ENCODE data around the gene CEP89.
"Not testable (repeated sequence)": the region's sequence is repeated elsewhere in the genome, so short reads cannot be mapped to it uniquely, and the experiment has no call there.

Gene CEP89

GRCh38 chr19:32971715-32972540 is at the start of gene CEP89, which contains the start of gene FAAP24:
CEP89 (minus strand) TSS chr19:32971958; CDS start chr19:32971874, 84 bp downstream.
FAAP24 (plus strand) TSS chr19:32972242; CDS start chr19:32973197, 955 bp downstream.
- TF ChIP-seq, protein P1, sequence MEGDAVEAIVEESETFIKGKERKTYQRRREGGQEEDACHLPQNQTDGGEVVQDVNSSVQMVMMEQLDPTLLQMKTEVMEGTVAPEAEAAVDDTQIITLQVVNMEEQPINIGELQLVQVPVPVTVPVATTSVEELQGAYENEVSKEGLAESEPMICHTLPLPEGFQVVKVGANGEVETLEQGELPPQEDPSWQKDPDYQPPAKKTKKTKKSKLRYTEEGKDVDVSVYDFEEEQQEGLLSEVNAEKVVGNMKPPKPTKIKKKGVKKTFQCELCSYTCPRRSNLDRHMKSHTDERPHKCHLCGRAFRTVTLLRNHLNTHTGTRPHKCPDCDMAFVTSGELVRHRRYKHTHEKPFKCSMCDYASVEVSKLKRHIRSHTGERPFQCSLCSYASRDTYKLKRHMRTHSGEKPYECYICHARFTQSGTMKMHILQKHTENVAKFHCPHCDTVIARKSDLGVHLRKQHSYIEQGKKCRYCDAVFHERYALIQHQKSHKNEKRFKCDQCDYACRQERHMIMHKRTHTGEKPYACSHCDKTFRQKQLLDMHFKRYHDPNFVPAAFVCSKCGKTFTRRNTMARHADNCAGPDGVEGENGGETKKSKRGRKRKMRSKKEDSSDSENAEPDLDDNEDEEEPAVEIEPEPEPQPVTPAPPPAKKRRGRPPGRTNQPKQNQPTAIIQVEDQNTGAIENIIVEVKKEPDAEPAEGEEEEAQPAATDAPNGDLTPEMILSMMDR (IDR thresholded peaks at IDR 0.05; ENCODE audit: control insufficient read depth, insufficient read depth, low read depth, low read length, missing control alignments) = no peak
- DNase-seq (ENCODE audit: low read depth) = peak; percentile 98
- H3K4me3 ChIP-seq (ENCODE audit: control insufficient read depth, low read depth, low read length) = peak within 1 kb of the TSS; percentile 93

DNA sequence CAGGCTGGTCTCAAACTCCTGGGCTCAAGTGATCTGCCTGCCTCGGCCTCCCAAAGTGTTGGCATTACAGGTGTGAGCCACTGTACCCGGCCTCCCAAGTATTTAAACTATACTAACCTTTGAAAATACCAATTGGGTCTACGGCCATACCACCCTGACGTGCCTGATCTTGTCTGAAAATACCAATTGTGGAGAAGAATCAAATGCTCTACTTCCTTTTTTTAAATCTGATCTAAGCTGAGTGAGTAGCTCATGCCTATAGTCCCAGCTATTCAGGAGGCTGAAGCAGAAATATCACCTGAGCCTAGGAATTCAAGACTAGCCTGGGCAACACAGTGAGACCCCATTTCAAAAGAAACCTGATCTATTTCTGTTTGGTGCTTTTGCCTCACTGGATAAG is 39.1 kb upstream of the CEP89 start:
- H3K4me3 ChIP-seq (ENCODE audit: control insufficient read depth, low read depth, low read length); DNase-seq (ENCODE audit: low read depth): not testable (repeated sequence)

GRCh38 chr19:33008738-33009137 is 37.0 kb upstream of the CEP89 start:
- no peak for DNase-seq (ENCODE audit: low read depth)
- H3K4me3 ChIP-seq (ENCODE audit: control insufficient read depth, low read depth, low read length) = no peak overlapping the region
- TF ChIP-seq, protein P1 (IDR thresholded peaks at IDR 0.05; ENCODE audit: control insufficient read depth, insufficient read depth, low read depth, low read length, missing control alignments) = no peak

DNA sequence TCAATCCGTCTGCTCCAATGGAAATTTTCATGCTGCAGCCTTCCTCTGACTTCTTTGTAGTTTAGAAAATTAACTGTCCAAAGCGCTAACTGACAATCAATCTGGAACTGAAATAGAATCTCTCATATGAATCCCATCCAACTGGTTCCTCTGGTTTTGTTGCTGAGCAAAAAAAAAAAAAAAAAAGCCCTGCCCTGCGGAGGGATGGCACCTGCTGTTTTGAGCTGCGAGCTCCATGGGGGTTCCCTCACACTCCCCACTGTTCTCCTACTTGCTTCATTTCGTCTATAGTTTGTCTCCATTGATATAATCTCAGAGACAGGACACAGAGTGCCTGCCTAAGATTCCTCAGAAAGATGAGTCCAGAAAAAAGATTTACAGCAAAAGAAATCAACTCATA is 33.7 kb upstream of the CEP89 start:
- no peak overlapping the region for H3K4me3 ChIP-seq (ENCODE audit: control insufficient read depth, low read depth, low read length)
- no peak for DNase-seq (ENCODE audit: low read depth)
- TF ChIP-seq, protein P1 (IDR thresholded peaks at IDR 0.05; ENCODE audit: control insufficient read depth, insufficient read depth, low read depth, low read length, missing control alignments) = no peak

DNA sequence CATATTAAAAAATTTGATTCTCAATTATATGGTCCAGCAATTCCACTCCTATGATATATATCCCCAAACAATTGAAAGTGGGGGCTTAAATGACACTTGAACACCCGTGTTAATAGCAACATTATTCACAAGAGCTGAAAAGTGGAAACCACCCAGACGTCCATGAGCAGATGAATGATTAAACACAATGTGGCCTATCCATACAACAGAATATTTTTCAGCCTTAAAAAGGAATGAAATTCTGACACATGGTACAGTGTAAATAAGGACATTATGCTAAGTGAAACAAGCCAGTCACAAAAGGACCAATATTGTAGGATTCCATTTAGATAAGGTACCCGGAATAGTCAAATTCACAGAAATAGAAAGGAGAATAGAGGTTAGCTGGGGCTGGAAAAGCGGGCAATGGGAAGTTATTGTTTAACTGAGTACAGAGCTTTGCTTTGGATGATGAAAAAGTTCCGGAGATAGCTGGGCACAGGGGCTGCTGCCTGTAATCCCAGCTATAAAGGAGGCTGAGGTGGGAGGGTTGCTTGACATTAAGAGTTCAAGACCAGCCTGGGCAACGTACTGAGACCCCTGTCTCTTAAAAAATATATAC is 31.8 kb upstream of the CEP89 start:
- DNase-seq (ENCODE audit: low read depth); H3K4me3 ChIP-seq (ENCODE audit: control insufficient read depth, low read depth, low read length): not testable (repeated sequence)

- not testable (repeated sequence) for H3K4me3 ChIP-seq (ENCODE audit: control insufficient read depth, low read depth, low read length); DNase-seq (ENCODE audit: low read depth)
Observed at GRCh38 chr19:33002126-33002865, 30.5 kb upstream of the CEP89 start.

GRCh38 chr19:33000910-33001309 is 29.2 kb upstream of the CEP89 start:
- H3K4me3 ChIP-seq (ENCODE audit: control insufficient read depth, low read depth, low read length) = no peak overlapping the region
- no peak for DNase-seq (ENCODE audit: low read depth)
- TF ChIP-seq, protein P1 (IDR thresholded peaks at IDR 0.05; ENCODE audit: control insufficient read depth, insufficient read depth, low read depth, low read length, missing control alignments) = no peak

- TF ChIP-seq, protein P1 (IDR thresholded peaks at IDR 0.05; ENCODE audit: control insufficient read depth, insufficient read depth, low read depth, low read length, missing control alignments) = no peak
- DNase-seq (ENCODE audit: low read depth) = no peak
- H3K4me3 ChIP-seq (ENCODE audit: control insufficient read depth, low read depth, low read length) = no peak overlapping the region
Observed at GRCh38 chr19:33000510-33000909, 28.8 kb upstream of the CEP89 start.

All from AG09309 (cell line).